Lung (tissue), 12 donors: Measurements from ENCODE around the gene BAD. TPM values are rescaled to one million over a fixed set of nuclear protein-coding genes. Genes with fewer than 3 reads are reported as not detected.
A peak's percentile ranks its signal among the peaks of the same experiment; 100 is the strongest.

Experiments used
- ATAC-seq: fragments of 200-7000 bp; cut with Tn5 transposase; one replicate; pipeline ENCODE4 v1.9.1; 2020; ENCODE audit warnings: moderate number of reproducible peaks; ENCODE audit not compliant: insufficient read depth, low FRiP score
- DNase-seq, 3 donors: peaks; one replicate each; pipeline ENCODE4 v3.0.0-alpha.2; 2013 to 2017
- H3K27ac ChIP-seq, 2 donors: one replicate each; pipeline ENCODE4 v1.5.1; 2013; ENCODE audit warnings: mild to moderate bottlenecking in 2 of 2, moderate library complexity in 2 of 2, control low read depth in 1 of 2, inconsistent platforms in 1 of 2, low read depth in 1 of 2, low read length in 1 of 2
- H3K27me3 ChIP-seq, 3 donors: one replicate each; pipeline ENCODE4 v1.5.1; 2013; ENCODE audit warnings: low read length in 2 of 3; ENCODE audit not compliant: control insufficient read depth in 3 of 3, insufficient read depth in 3 of 3
- H3K36me3 ChIP-seq, 4 donors: one replicate each; pipeline ENCODE4 v1.5.1; 2013; ENCODE audit warnings: low read length in 4 of 4, mild to moderate bottlenecking in 1 of 4, moderate library complexity in 1 of 4; ENCODE audit not compliant: control insufficient read depth in 4 of 4, insufficient read depth in 4 of 4
- H3K4me1 ChIP-seq, 5 donors: one replicate each; pipeline ENCODE4 v1.5.1; 2013; ENCODE audit warnings: low read length in 5 of 5, mild to moderate bottlenecking in 2 of 5, moderate library complexity in 1 of 5; ENCODE audit not compliant: control insufficient read depth in 5 of 5, insufficient read depth in 5 of 5
- H3K4me3 ChIP-seq: one replicate; pipeline ENCODE4 v1.5.1; 2013; ENCODE audit warnings: mild to moderate bottlenecking, control low read depth, moderate library complexity
- H3K9ac ChIP-seq, 2 donors: one replicate each; pipeline ENCODE4 v1.5.1; 2013; ENCODE audit warnings: low read length in 2 of 2, control low read depth in 1 of 2; ENCODE audit not compliant: insufficient read depth in 1 of 2
- H3K9me3 ChIP-seq, 4 donors: one replicate each; pipeline ENCODE4 v1.5.1; 2013; ENCODE audit warnings: low read length in 3 of 4, mild to moderate bottlenecking in 1 of 4, moderate library complexity in 1 of 4; ENCODE audit not compliant: control insufficient read depth in 4 of 4, insufficient read depth in 3 of 4
- CTCF ChIP-seq: IDR thresholded peaks from 2 replicates; pipeline ENCODE4 v1.5.1; 2012; ENCODE audit warnings: mild to moderate bottlenecking; ENCODE audit errors: control extremely low read depth, extremely low read depth
- WGBS, 2 donors: extraction: QIAGEN DNeasy Blood & Tissue Kit; methylation state at CpG; one replicate each; pipeline ENCODE4 v1.1.7; 2013; 5-methylcytosine and 5-hydroxymethylcytosine counted together
- polyA plus RNA-seq, 2 donors: library from polyadenylated mRNA; stranded (reverse); fragments of 200-250 nt; gene quantifications; one replicate each; pipeline ENCODE4 v1.2.1, GENCODE V29; 2013
- total RNA-seq, 2 donors: library from RNA; depleted of rRNA in 1 of 2; stranded (reverse); fragments of >200 nt in 1 of 2; gene quantifications; one replicate each; pipeline ENCODE4 v1.2.1, GENCODE V29; 2014 to 2021
- donor health status: control.
- donor health status: control.
- donor health status: Bipolar disorder and iron deficiency.
- donor health status: healthy.
- donor health status: DM: yes; HTN: yes; CAD: no.

Gene BAD
- total and polyA plus RNA-seq, 4 donors: 69.5 to 127 (median 75.5) TPM

- Histone ChIP-seq H3K4me1 (peaks cover 0 to 28% (median 8%) of the 10 kb centered on the region in 5 donors), H3K27me3 (no peaks in the 10 kb centered on the region), H3K9ac (no peak overlapping the region), H3K27ac (peak overlapping the region; percentile 96 to 99), H3K4me3 (no peak overlapping the region), H3K9me3 (no peaks in the 10 kb centered on the region), H3K36me3 (peaks cover 2 to 33% (median 12%) of the 10 kb centered on the region in 4 donors)
- TF ChIP-seq CTCF: no peak
- ATAC-seq (no peak), DNase-seq (peak in 2 of 3 donors; percentile 73 to 81)
- WGBS, 2 donors: 28 to 30% methylated on average over 23 of the region's 23 CpGs
Measured at GRCh38 chr11:64268025-64268892, 16.2 kb downstream of the BAD start.

GRCh38 chr11:64267207-64267945 lies 17.1 kb downstream of the BAD start:
- DNase-seq: no peak
- Histone ChIP-seq H3K36me3 (peaks cover 2 to 42% (median 11%) of the 10 kb centered on the region in 4 donors), H3K4me3 (no peak overlapping the region), H3K9me3 (no peaks in the 10 kb centered on the region), H3K27ac (peak overlapping the region; percentile 96 to 99), H3K9ac (no peak overlapping the region), H3K4me1 (peaks cover 0 to 26% (median 8%) of the 10 kb centered on the region in 5 donors), H3K27me3 (no peaks in the 10 kb centered on the region)
- no peak for ATAC-seq
- 79 to 85% methylated on average over 27 of the region's 27 CpGs for WGBS, 2 donors
- TF ChIP-seq CTCF: no peak

- TF ChIP-seq CTCF: no peak
- no peaks in the 10 kb centered on the region for H3K9me3 ChIP-seq
- 93 to 94% methylated on average over 15 of the region's 15 CpGs for WGBS, 2 donors
- H3K4me1 ChIP-seq: peaks cover 0 to 17% (median 6%) of the 10 kb centered on the region in 5 donors
- DNase-seq (no peak), ATAC-seq (no peak)
- no peak overlapping the region for H3K4me3 ChIP-seq
- no peaks in the 10 kb centered on the region for H3K27me3 ChIP-seq
- peaks cover 2 to 53% (median 11%) of the 10 kb centered on the region in 4 donors for H3K36me3 ChIP-seq
- H3K9ac ChIP-seq: no peak overlapping the region
- no peak overlapping the region for H3K27ac ChIP-seq
Measured at GRCh38 chr11:64266339-64266738, 18.1 kb downstream of the BAD start.
